ENCODE results near the gene CNTN6.

Gene CNTN6
- total RNA-seq: 0 to 0.20 (median 0) reads per million in 18 experiments

DNA sequence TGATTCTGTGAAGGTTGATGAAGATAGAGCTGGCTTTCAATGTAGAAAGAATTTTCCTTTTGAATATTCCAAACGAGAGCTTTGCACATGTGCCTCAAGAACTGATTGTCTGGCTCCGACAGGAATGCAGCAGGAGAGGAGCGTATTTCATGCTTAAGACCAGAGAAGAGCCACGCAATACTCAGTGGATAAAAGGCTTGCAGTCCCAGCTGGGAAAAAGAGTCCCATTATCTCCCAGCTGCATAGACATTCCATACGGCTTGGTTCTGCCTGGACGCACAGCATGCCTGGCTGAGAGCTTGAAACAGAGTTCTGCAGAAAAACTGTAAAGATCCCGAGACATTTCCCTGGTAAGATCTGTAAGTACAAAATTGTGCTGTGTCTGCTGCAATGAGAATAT, at the start of gene CNTN6:
CNTN6 (plus strand) TSS at position 254 of the 400 bp plus-strand sequence. CDS start 54,985 bp downstream, outside the sequence.
- DNase-seq: no peak

- DNase-seq: no peak
Observed at GRCh38 chr3:1048558-1048957, 44.3 kb upstream of the CNTN6 start.

DNA sequence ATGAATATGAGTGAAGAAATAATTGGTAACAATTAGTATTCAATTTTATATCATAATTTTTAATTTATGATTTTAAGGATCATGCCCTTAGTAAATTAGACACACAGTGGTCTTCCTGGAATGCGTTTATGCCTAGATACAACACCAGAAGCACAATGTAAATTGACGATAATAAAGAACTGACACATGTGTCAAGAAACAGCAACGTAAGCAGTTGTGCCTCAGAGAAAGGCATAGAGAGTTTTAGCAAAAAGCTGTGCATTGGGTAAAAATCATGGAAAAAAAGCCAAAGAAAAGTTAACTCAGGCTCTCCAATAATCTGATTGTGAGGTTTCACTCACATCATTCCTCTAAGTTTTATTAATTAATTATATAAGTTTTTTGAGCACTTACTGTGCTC, 37.0 kb upstream of the CNTN6 start:
- no peak for DNase-seq

DNA sequence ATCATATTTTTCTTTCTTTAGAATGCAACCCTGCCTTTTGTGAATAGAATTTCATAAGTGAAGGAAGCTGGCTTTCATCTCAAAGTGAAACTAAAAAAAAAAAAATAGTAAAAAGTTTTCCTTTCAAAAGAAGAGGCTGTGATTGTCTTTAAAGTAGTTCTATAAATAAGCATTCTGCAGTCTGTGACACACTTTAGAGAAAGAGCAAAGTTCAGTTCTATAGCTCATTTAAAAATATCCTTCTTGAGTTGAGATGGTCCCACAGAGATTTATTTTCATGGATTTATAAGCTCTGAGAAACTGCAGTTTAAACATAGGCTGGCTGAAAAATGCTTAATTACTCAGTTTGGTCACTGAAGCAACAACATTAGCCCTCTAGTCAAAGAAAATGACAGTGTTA, 36.1 kb upstream of the CNTN6 start:
- no peak for DNase-seq

GRCh38 chr3:1057436-1057835, 35.4 kb upstream of the CNTN6 start:
- DNase-seq: no peak

DNA sequence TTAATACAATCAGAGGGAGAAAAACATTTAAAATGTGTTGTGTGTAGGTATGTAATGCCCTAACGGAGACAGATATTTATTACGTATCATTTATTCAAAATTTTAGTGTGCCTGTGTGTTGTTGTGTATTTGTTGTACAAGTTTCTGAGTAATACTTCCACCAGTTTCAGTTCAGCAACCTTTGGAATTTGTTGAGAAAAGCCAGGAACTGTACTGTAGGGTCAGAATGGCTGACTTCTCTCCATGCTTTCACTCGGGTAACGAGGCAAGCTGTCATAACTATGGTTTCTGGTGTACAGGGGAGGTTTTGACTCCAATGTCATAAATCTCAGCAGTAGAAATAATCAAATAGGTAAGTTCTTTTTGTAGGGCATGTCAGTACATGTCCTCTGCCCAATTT, 23.8 kb upstream of the CNTN6 start:
- DNase-seq: no peak

GRCh38 chr3:1072041-1072440, 20.8 kb upstream of the CNTN6 start:
- DNase-seq: no peak

DNA sequence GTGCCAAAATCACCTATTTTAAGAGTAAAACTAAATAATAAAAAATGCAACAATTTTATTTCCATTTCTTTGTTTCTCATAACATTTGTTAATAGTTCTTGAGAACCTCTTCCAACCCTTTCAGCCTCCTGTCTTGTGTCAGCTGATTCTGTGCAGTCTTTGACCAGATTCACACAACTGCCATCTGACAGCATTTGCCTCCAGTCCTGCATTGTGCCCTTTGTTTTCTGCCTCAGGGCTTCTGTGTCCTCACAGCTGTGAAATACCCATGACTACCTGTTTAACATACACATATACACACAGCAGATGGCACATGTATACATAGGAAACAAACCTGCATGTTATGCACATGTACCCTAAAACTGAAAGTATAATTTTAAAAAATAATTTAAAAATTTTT, 13.2 kb upstream of the CNTN6 start:
- DNase-seq: no peak

- DNase-seq: peak in 1 of 2 donors; percentile 3
Observed at GRCh38 chr3:1082108-1082507, 10.7 kb upstream of the CNTN6 start.

GRCh38 chr3:1087066-1087560, 5.7 kb upstream of the CNTN6 start:
- no peak for DNase-seq

GRCh38 chr3:1088503-1088902, 4.3 kb upstream of the CNTN6 start:
- DNase-seq: no peak

GRCh38 chr3:1091286-1091685, 1.5 kb upstream of the CNTN6 start:
- no peak for DNase-seq

DNA sequence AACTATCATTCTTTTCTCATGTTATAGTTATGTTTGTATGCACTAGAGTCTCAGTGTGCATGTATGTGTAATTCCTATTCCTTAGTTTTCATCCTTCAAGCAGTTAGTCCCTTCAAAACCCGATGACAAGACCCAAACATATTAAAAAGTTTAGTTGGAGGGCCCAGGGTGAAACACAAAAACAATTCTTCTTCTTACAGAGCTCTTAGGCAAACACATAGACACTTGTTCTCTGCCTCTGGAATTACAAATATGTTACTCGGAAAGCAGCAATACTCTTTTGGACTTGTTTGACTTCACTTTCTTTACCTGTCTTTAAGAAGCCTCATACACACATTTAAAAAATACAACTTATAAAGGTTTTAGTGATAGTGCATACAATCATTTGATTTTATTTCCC, 763 bp upstream of the CNTN6 start:
- DNase-seq: no peak

- no peak for DNase-seq
Observed at GRCh38 chr3:1093217-1093616, 393 bp downstream of the CNTN6 start.

- no peak for DNase-seq
Observed at GRCh38 chr3:1103525-1103924, 10.7 kb downstream of the CNTN6 start.

DNA sequence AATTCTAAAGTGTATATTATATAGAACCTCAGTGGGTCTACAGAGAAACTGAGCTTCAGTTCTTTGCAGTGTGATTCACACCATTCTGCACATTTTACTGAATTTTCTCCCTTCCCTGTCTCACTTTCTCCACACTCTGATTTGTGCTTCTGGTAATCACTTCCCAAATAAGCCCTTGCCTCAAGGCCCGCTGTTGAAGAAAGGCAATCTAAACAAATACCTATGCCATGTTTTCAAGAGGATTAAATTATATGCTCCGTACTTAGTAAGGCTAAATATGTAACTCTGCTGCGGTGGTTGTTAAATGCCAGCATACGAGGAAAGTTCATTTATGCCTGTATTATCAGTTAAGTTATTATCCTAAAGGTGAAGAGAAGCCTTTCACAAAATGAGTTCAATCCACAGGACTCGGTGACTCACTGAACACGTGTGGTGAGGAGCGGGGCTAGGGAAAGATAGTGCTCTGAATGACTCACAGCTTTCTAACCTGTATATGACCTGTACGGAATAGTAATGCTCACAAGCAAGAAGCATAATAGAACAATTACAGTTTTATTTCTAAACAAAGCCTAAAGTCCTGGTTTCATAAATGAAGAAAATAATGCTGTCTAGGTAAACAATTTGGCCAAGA, 25.1 kb downstream of the CNTN6 start:
- DNase-seq: no peak

DNA sequence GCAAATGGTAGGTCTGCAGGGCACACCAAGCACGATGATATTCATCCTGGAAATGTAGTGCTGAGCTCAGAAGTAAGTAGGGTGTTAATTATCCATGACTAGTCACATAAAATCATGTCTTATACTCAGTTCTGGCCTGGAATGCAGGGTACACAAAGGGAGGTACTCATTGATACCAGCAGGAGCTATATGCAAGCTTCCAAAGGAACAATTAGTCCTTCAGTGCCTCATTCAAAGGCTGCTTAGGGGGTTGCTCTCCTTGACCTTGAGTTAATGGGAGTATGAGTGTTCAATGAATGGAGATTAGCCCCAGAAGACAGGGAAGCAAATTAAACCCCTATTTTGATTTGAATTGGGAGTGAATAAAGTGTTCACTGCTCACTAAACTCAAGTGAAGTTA, 38.3 kb downstream of the CNTN6 start:
- no peak for DNase-seq

- DNase-seq: no peak
Observed at GRCh38 chr3:1135194-1135593, 42.4 kb downstream of the CNTN6 start.

DNA sequence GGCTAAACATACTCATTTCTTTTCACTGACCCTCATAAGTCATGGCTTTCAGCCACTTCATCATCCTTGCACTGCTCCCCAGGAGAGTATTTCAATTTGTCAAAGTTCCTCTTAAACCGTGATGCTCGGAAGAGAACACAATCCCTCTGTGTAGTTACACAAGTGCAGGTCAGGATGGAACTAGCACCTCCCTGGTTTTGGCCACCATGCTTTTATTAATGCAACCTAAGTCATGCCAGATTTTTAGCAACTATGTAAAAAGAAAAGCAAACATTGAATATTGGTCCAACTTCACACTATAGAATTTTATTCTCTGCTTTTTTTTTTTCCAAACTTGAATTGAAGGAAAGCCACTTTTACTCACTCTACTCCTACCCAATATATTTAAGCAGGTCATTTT, 45.2 kb downstream of the CNTN6 start:
- no peak for DNase-seq

DNA sequence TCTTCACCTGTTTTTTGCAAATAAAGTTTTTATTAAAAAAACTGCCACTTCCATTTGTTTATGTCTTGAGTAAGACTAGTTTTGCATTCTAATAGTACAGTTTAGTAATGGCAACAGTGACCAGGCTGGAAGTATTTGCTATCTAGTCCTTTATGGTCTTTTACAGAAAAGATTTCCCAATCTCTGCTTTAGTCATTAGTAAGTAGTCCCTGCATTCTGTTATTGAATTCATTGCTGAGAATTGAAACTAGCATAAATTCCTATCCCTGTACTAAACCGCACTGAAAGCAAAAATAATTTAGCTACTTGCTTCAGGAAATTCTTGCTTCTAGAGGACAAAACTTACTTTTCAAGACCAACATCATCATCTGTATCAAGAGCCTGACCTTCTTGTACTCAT, 46.2 kb downstream of the CNTN6 start:
- DNase-seq: no peak

- no peak for DNase-seq
Observed at GRCh38 chr3:1147326-1147725, 54.5 kb downstream of the CNTN6 start.

DNA sequence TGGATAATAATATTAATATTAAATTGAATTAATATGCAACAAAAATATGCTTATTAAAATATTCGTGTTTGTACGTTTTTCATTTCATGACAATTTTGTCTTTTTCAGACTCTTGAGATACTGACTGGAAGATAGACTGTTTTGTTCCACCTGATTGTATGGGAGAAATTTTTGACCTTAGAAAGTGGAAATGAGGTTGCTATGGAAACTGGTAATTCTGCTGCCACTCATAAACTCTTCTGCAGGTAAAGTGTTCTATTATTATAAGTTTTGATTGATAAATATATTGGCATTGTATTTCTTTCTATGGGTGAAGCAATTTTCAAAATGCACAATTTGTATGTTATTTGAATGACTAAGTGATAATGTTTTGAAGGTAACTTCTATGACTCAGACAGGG, 55.0 kb downstream of the CNTN6 start:
- no peak for DNase-seq

DNA sequence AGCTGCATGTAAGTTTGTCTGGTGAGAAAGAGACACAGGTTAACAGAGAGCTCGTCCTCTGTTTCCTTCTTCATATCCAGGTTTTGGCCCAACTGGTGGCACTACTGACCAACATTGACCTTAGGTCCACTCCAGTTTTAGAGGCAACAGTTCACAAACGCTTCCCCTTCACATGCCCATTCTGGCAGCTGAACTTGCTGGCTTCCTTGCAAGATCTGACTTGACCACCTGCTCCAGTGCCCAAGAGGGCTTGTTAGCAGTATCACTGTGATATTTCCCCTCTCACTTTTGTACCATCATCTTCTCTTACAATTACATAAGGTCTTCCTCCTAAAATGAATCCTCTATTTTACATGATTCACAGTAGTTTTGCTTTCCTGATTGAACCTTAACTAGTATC, 71.3 kb downstream of the CNTN6 start:
- no peak for DNase-seq

GRCh38 chr3:1171320-1171719, 78.5 kb downstream of the CNTN6 start:
- no peak for DNase-seq

DNA sequence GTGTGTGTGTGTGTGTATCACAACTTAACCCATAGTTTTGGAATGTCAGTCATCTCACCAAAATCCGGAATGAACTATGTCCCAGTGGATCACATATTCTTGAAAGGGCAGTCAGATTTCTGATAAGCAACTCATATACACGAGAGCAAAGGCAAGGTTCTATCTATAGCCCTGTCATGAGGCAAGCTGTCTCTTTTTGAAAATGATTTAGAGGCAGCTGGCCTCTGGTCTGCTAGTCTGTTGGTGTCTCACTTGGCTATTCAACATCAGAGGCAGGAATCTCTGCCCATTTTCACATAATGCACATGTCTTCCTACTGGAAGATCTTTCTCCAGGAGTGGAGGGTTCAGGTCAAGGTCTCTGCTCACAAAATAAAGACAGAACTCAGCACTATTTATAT, 79.8 kb downstream of the CNTN6 start:
- DNase-seq: no peak
